ENCODE results near the gene BBLN.

BBLN gene

DNA sequence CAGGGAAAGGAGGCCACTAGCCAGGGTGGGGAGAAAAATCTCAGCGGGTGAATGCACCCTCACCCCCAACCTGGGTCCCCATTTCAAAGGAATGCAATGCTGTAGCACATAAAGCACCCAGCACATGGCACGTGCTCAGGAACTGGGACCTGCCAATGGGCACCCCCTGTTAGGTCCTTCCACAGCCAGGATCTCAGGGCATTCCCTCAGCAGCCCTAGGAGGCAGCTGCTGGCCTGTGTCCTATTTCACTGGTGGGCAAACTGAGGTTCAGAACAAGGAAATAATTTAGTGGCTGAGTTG, 51.9 kb downstream of the BBLN start:
- DNase-seq (ENCODE audit: extremely low read depth, low read depth): no peak
- H3K4me3 ChIP-seq (replicated peaks; ENCODE audit: low read depth, low read length): no peak overlapping the region
- TF ChIP-seq, protein P1, sequence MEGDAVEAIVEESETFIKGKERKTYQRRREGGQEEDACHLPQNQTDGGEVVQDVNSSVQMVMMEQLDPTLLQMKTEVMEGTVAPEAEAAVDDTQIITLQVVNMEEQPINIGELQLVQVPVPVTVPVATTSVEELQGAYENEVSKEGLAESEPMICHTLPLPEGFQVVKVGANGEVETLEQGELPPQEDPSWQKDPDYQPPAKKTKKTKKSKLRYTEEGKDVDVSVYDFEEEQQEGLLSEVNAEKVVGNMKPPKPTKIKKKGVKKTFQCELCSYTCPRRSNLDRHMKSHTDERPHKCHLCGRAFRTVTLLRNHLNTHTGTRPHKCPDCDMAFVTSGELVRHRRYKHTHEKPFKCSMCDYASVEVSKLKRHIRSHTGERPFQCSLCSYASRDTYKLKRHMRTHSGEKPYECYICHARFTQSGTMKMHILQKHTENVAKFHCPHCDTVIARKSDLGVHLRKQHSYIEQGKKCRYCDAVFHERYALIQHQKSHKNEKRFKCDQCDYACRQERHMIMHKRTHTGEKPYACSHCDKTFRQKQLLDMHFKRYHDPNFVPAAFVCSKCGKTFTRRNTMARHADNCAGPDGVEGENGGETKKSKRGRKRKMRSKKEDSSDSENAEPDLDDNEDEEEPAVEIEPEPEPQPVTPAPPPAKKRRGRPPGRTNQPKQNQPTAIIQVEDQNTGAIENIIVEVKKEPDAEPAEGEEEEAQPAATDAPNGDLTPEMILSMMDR (IDR thresholded peaks at IDR 0.05; ENCODE audit: low read depth, low read length, missing control alignments): no peak
